ENCODE measurements around the gene NECTIN1.

GRCh38 chr11:119661226-119661625 lies 67.8 kb downstream of the NECTIN1 start:
- no peak for TF ChIP-seq CTCF (IDR thresholded peaks at IDR 0.05; ENCODE audit: insufficient read depth, low read length)
- TF ChIP-seq POLR2AphosphoS5 (IDR thresholded peaks at IDR 0.05; ENCODE audit: low read depth): no peak
